CD14-positive monocyte (primary cell): Measurements from ENCODE around the gene PTTG1IP. TPM values are rescaled to one million over a fixed set of nuclear protein-coding genes. Genes with fewer than 3 reads are reported as not detected.

Experiments used
- DNase-seq, 3 donors: peaks; one replicate each; pipeline ENCODE4 v3.0.0-alpha.2; 2011 to 2022
- H2AFZ ChIP-seq: 2 replicates; pipeline ENCODE4 v1.6.0; 2012; ENCODE audit warnings: mild to moderate bottlenecking, low read depth, low read length, inconsistent platforms; ENCODE audit not compliant: insufficient read depth, poor library complexity, severe bottlenecking
- H3K27ac ChIP-seq, 2 donors: 1 replicate in 1 of 2; 2 replicates in 1 of 2; pipeline ENCODE4 v1.5.1; 2012 to 2013; ENCODE audit warnings: low read length in 2 of 2, control low read depth in 1 of 2, inconsistent platforms in 1 of 2, low read depth in 1 of 2, mild to moderate bottlenecking in 1 of 2
- H3K27me3 ChIP-seq, 2 donors: one replicate each; pipeline versions ENCODE4 v1.6.0 to v1.6.1; 2011 to 2013; ENCODE audit warnings: low read length in 2 of 2; ENCODE audit not compliant: control insufficient read depth in 2 of 2, insufficient read depth in 2 of 2
- H3K36me3 ChIP-seq, 2 donors: replicated peaks in 1 of 2; 1 replicate in 1 of 2; 2 replicates in 1 of 2; pipeline versions ENCODE4 v1.5.1 to v1.6.1; 2012 to 2013; ENCODE audit warnings: low read length in 2 of 2, control low read depth in 1 of 2, inconsistent platforms in 1 of 2, mild to moderate bottlenecking in 1 of 2; ENCODE audit not compliant: insufficient read depth in 2 of 2, control insufficient read depth in 1 of 2
- H3K4me1 ChIP-seq, 2 donors: 1 replicate in 1 of 2; 2 replicates in 1 of 2; pipeline versions ENCODE4 v1.5.1 to v1.6.1; 2012 to 2013; ENCODE audit warnings: low read length in 2 of 2, control low read depth in 1 of 2, inconsistent platforms in 1 of 2, mild to moderate bottlenecking in 1 of 2, moderate library complexity in 1 of 2; ENCODE audit not compliant: insufficient read depth in 2 of 2, control insufficient read depth in 1 of 2
- H3K4me2 ChIP-seq: replicated peaks from 2 replicates; pipeline ENCODE3; 2012; ENCODE audit warnings: low read length, moderate library complexity, mild to moderate bottlenecking; ENCODE audit not compliant: poor library complexity, severe bottlenecking; ENCODE audit errors: extremely low read depth
- H3K4me3 ChIP-seq, 3 experiments: fragments of 200-600 bp in 1 of 3; sonication (generic) in 1 of 3; replicated peaks in 1 of 3; 1 replicate in 2 of 3; 2 replicates in 1 of 3; pipeline ENCODE4 v1.5.1; 2011 to 2013; ENCODE audit warnings: low read length in 3 of 3, mild to moderate bottlenecking in 3 of 3, control low read depth in 2 of 3, low read depth in 2 of 3, inconsistent platforms in 1 of 3, moderate library complexity in 1 of 3
- H3K79me2 ChIP-seq: 2 replicates; pipeline ENCODE4 v1.6.0; 2012; ENCODE audit warnings: mild to moderate bottlenecking, control low read depth, inconsistent platforms, low read length, moderate library complexity; ENCODE audit not compliant: insufficient read depth
- H3K9ac ChIP-seq: 2 replicates; pipeline ENCODE4 v1.6.0; 2017; ENCODE audit warnings: low read length, mild to moderate bottlenecking; ENCODE audit not compliant: insufficient read depth, poor library complexity, severe bottlenecking
- H3K9me3 ChIP-seq, 2 donors: replicated peaks in 1 of 2; 1 replicate in 1 of 2; 2 replicates in 1 of 2; pipeline versions ENCODE4 v1.5.1 to v1.6.1; 2012 to 2013; ENCODE audit warnings: low read length in 2 of 2, control low read depth in 1 of 2; ENCODE audit not compliant: control insufficient read depth in 1 of 2, insufficient read depth in 1 of 2
- H4K20me1 ChIP-seq: 2 replicates; pipeline ENCODE4 v1.6.0; 2012; ENCODE audit warnings: mild to moderate bottlenecking, low read length, control low read depth, moderate library complexity; ENCODE audit not compliant: insufficient read depth
- H3K27ac Mint-ChIP-seq, 7 donors: one replicate each; pipeline ENCODE4 v1.8.0; 2020; ENCODE audit warnings: mild to moderate bottlenecking in 7 of 7, mixed read lengths in 7 of 7, moderate library complexity in 6 of 7, inconsistent platforms in 2 of 7
- H3K27me3 Mint-ChIP-seq, 3 donors: one replicate each; pipeline ENCODE4 v1.8.0; 2021 to 2022; ENCODE audit warnings: low read depth in 3 of 3, mild to moderate bottlenecking in 3 of 3, mixed read lengths in 3 of 3, moderate library complexity in 3 of 3, inconsistent platforms in 1 of 3
- H3K36me3 Mint-ChIP-seq, 2 donors: one replicate each; pipeline ENCODE4 v1.8.0; 2020; ENCODE audit warnings: mixed read lengths in 2 of 2, inconsistent platforms in 1 of 2, mild to moderate bottlenecking in 1 of 2
- H3K4me1 Mint-ChIP-seq: one replicate; pipeline ENCODE4 v1.8.0; 2020; ENCODE audit warnings: mild to moderate bottlenecking, mixed read lengths
- H3K4me3 Mint-ChIP-seq, 2 donors: one replicate each; pipeline ENCODE4 v1.8.0; 2020; ENCODE audit warnings: mild to moderate bottlenecking in 2 of 2, mixed read lengths in 2 of 2, moderate library complexity in 1 of 2
- H3K9me3 Mint-ChIP-seq, 7 donors: one replicate each; pipeline ENCODE4 v1.8.0; 2020 to 2022; ENCODE audit warnings: mixed read lengths in 7 of 7, mild to moderate bottlenecking in 6 of 7, moderate library complexity in 6 of 7, inconsistent platforms in 2 of 7
- CTCF ChIP-seq: fragments of 200-600 bp; IDR thresholded peaks from one replicate; pipeline ENCODE4 v1.8.0; 2022; ENCODE audit warnings: antibody characterized with exemption, mild to moderate bottlenecking
- WGBS: methylation state at CpG from one replicate; pipeline ENCODE4 v1.1.5; 2013; ENCODE audit warnings: missing lambda C conversion rate; ENCODE audit not compliant: insufficient coverage; 5-methylcytosine and 5-hydroxymethylcytosine counted together
- intact Hi-C, 2 donors: fragments of 100-400 bp; cut with micrococcal nuclease; formaldehyde crosslinking; loops; one replicate each; pipeline versions ENCODE4 v1.15.0 to v1.15.1; 2023
- polyA plus RNA-seq, 3 donors: library from polyadenylated mRNA; depleted of rRNA in 1 of 3; unstranded in 2 of 3; stranded (reverse) in 1 of 3; fragments of 300-500 nt in 2 of 3; fragments of >200 nt in 1 of 3; fragmentation: Illumina TruSeq in 2 of 3; gene quantifications; 1 replicate in 2 of 3; 2 replicates in 1 of 3; pipeline ENCODE4 v1.2.3, GENCODE V29; 2012 to 2021

Gene PTTG1IP
- polyA plus RNA-seq, 3 donors = 118 to 238 (median 206) TPM

- no peak overlapping the region for H3K9ac ChIP-seq
- H3K9me3 ChIP-seq = peaks cover 0 to 11% of the 10 kb centered on the region in 2 donors
- peaks cover 3 to 16% (median 11%) of the 10 kb centered on the region in 7 donors for H3K9me3 Mint-ChIP-seq
- peaks cover 20% of the 10 kb centered on the region for H3K4me1 Mint-ChIP-seq
- H4K20me1 ChIP-seq = peaks cover 74% of the 10 kb centered on the region
- H2AFZ ChIP-seq = no peak overlapping the region
- no peaks in the 10 kb centered on the region for H3K27me3 ChIP-seq
- peak overlapping the region in 1 of 7 donors; percentile 54 for H3K27ac Mint-ChIP-seq
- no peak overlapping the region for H3K4me3 ChIP-seq
- H3K27ac ChIP-seq = no peak overlapping the region
- no peak overlapping the region for H3K4me2 ChIP-seq
- H3K4me1 ChIP-seq = peaks cover 11 to 25% of the 10 kb centered on the region in 2 donors
- H3K36me3 ChIP-seq = peaks cover 25 to 39% of the 10 kb centered on the region in 2 donors
- no peak for TF ChIP-seq CTCF
- H3K27me3 Mint-ChIP-seq = peaks cover 0 to 6% (median 2%) of the 10 kb centered on the region in 3 donors
- 80% methylated on average over 1 of the region's 8 CpGs for whole genome bisulfite sequencing
- H3K79me2 ChIP-seq = peaks cover 74% of the 10 kb centered on the region
- intact Hi-C loops = loop anchor here (5.0 to 10.0 kb wide), 7 partner anchors 57 to 822 kb away; partner anchors contain the start of genes CFAP410 (in 2 of the 2), LRRC3 (in 1 of the 2) and PTTG1IP (in 1 of the 2)
- peaks cover 26 to 49% of the 10 kb centered on the region in 2 donors for H3K36me3 Mint-ChIP-seq
- no peak for DNase-seq
- H3K4me3 Mint-ChIP-seq = no peak overlapping the region
These were observed 58.3 kb downstream of the PTTG1IP start for GRCh38 chr21:44815225-44815624.

GRCh38 chr21:44814498-44815023 is 58.9 kb downstream of the PTTG1IP start:
- peaks cover 80% of the 10 kb centered on the region for H4K20me1 ChIP-seq
- H3K36me3 ChIP-seq = peaks cover 31 to 45% of the 10 kb centered on the region in 2 donors
- no peak overlapping the region for H3K4me2 ChIP-seq
- H3K4me1 ChIP-seq = peaks cover 11 to 25% of the 10 kb centered on the region in 2 donors
- H3K27ac ChIP-seq = no peak overlapping the region
- no peak overlapping the region for H3K4me3 ChIP-seq
- H3K79me2 ChIP-seq = peaks cover 80% of the 10 kb centered on the region
- no peak overlapping the region for H3K4me3 Mint-ChIP-seq
- H3K36me3 Mint-ChIP-seq = peaks cover 33 to 56% of the 10 kb centered on the region in 2 donors
- DNase-seq = no peak
- peaks cover 20% of the 10 kb centered on the region for H3K4me1 Mint-ChIP-seq
- TF ChIP-seq CTCF = no peak
- peak overlapping the region in 2 of 7 donors; percentile 10 to 25 for H3K27ac Mint-ChIP-seq
- WGBS = 98% methylated on average over 7 of the region's 11 CpGs
- peaks cover 0 to 10% (median 5%) of the 10 kb centered on the region in 7 donors for H3K9me3 Mint-ChIP-seq
- no peak overlapping the region for H2AFZ ChIP-seq
- peaks cover 0 to 2% (median 2%) of the 10 kb centered on the region in 3 donors for H3K27me3 Mint-ChIP-seq
- H3K27me3 ChIP-seq = no peaks in the 10 kb centered on the region
- no peak overlapping the region for H3K9ac ChIP-seq
- intact Hi-C loops = loop anchor here (5.0 to 10.0 kb wide), 7 partner anchors 58 to 823 kb away; partner anchors contain the start of genes CFAP410 (in 2 of the 2), LRRC3 (in 1 of the 2) and PTTG1IP (in 1 of the 2)
- H3K9me3 ChIP-seq = peaks cover 0 to 5% of the 10 kb centered on the region in 2 donors
